NB4 (cell line): ENCODE results near the gene PITRM1.
A peak's percentile ranks its signal among the peaks of the same experiment; 100 is the strongest.

Source experiments
- DNase-seq: peaks from one replicate; pipeline ENCODE4 v3.0.0; 2010; ENCODE audit warnings: low read depth
- H3K4me3 ChIP-seq: one replicate; pipeline ENCODE4 v1.5.1; 2011; ENCODE audit warnings: mild to moderate bottlenecking, low read depth, low read length, moderate library complexity
- MYC ChIP-seq: IDR thresholded peaks from 2 replicates; pipeline ENCODE4 v1.6.1; 2011; ENCODE audit warnings: low read depth, low read length
- POLR2A ChIP-seq: IDR thresholded peaks from 2 replicates; pipeline ENCODE4 v1.6.1; 2011; ENCODE audit warnings: mild to moderate bottlenecking; ENCODE audit not compliant: insufficient read length; ENCODE audit errors: extremely low read depth
- TF ChIP-seq, protein P1 (sequence below): IDR thresholded peaks from 2 replicates; pipeline ENCODE4 v1.6.1; 2011; ENCODE audit warnings: low read depth, low read length
- TF ChIP-seq, protein P2 (sequence below): IDR thresholded peaks from one replicate; pipeline ENCODE4 v1.5.1; 2012; ENCODE audit warnings: low read depth, low read length

The PITRM1 gene

DNA sequence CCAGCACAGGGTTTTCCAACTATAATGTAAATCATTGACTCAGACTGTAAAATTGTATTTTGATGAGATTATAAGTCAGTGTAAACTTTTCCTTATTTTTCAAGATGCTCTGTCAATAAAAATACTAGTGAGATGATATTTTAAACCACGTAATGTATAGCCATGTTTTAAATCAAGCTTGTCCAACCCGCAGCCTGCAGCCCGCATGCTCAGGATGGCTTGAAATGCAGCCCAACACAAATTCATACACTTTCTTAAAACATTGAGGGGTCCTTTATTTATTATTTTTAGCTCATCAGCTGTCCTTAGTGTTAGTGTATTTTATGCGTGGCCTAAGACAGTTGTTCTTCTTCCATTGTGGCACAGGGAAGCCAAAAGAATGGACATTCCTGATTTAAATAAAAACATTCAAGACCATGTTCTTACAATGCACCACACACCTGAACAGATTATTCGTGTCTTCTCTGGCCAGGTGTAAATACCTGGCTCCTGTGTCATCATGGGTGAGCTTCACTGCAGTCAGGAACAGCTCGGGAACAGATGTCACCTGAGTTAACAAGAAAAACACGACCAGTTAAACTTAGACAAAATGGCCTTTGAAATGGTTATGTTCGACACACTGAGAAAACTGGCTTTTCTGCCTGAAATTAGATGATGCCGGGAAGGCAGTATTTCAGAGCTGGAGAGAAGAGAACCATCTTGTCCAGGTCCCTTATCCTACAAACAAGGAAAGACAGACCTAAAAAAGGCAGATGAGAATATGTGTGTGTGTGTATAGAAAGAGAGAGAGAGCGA is 5.9 kb downstream of the PITRM1 start:
- TF ChIP-seq, protein P1, sequence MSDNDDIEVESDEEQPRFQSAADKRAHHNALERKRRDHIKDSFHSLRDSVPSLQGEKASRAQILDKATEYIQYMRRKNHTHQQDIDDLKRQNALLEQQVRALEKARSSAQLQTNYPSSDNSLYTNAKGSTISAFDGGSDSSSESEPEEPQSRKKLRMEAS = no peak
- TF ChIP-seq MYC = no peak
- no peak for TF ChIP-seq POLR2A
- TF ChIP-seq, protein P2, sequence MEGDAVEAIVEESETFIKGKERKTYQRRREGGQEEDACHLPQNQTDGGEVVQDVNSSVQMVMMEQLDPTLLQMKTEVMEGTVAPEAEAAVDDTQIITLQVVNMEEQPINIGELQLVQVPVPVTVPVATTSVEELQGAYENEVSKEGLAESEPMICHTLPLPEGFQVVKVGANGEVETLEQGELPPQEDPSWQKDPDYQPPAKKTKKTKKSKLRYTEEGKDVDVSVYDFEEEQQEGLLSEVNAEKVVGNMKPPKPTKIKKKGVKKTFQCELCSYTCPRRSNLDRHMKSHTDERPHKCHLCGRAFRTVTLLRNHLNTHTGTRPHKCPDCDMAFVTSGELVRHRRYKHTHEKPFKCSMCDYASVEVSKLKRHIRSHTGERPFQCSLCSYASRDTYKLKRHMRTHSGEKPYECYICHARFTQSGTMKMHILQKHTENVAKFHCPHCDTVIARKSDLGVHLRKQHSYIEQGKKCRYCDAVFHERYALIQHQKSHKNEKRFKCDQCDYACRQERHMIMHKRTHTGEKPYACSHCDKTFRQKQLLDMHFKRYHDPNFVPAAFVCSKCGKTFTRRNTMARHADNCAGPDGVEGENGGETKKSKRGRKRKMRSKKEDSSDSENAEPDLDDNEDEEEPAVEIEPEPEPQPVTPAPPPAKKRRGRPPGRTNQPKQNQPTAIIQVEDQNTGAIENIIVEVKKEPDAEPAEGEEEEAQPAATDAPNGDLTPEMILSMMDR = no peak
- no peak overlapping the region for H3K4me3 ChIP-seq
- no peak for DNase-seq

DNA sequence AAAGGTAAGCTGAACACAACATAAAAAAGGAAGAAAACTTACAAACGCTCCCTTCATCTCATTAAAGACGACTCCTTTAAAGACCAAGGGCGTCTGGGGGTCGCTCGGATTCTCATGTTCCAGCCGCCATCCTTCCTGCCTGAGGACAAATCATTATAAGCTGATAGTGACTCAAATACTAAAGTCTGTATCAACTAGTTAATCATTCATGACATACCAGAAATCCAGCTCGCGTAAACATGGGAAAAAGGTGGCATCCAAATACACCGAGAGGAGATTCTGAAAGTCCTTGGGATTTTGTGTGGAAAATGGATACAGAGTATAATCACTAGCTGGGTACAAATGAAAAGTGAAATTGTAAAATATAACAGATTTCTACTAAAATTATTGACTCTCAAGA is 7.4 kb downstream of the PITRM1 start:
- no peak overlapping the region for H3K4me3 ChIP-seq
- no peak for DNase-seq
- TF ChIP-seq, protein P2 = no peak
- no peak for TF ChIP-seq POLR2A
- TF ChIP-seq MYC = no peak
- TF ChIP-seq, protein P1 = no peak

DNA sequence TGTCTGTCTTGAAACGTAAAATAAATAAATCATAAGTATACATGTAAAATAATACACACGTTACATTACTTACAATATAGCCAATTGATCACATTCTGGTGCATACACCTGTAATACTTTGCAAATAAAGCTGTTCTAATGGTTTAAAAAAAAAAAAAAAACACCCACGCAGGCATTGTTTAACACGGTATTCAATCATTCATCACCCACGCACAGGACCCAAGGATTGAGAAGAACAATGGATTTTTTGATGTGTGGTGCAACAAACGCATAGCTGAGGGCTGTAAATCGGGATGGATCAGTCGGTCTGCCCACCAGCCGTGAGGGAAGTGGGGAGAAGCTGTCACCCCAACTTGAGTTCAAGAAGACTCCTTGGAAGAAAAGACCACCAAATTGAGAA is 8.7 kb downstream of the PITRM1 start:
- no peak overlapping the region for H3K4me3 ChIP-seq
- no peak for TF ChIP-seq MYC
- TF ChIP-seq, protein P2 = no peak
- no peak for TF ChIP-seq POLR2A
- TF ChIP-seq, protein P1 = no peak
- DNase-seq = no peak

DNA sequence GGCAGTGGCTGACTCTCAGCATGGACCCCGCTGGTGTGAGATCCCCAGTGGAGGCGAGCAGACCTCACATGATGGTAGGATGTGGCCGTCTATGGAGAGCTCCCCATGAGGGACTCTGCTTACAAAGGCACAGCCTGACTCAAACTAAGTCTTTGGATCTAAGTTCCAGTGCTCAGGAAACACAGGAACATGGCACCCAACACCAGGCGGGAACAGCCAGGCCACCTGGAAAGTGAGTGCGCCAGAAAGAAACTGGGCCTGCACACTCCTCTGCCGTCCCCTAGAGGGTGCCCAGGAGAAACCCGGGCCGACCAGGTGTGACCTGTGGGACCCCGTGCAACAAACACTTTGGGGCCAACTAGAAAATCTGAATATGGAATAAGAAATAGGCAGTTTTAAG is 10.0 kb downstream of the PITRM1 start:
- TF ChIP-seq, protein P1 = no peak
- TF ChIP-seq MYC (no peak), POLR2A (no peak)
- TF ChIP-seq, protein P2 = peak; percentile 17
- no peak for DNase-seq
- no peak overlapping the region for H3K4me3 ChIP-seq

DNA sequence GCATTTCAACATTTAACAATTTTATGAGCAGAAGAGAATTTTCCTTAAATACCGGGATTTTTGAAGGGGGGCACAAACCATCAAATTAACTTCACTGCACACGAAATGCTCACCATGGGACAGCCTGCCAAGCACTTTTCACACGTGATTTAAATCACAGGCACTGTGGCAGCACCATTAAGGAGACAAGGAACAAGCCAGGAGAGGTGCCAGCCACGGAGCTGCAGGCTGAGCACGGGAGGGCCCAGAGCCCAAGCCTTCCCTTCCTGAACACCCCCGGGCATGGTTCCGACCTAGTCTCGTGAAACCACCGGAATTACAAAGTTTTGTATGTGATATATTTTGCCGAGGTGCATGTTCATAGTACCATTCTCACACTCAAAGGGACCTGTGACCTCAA is 13.4 kb downstream of the PITRM1 start:
- TF ChIP-seq, protein P2 = no peak
- TF ChIP-seq POLR2A = no peak
- no peak for TF ChIP-seq MYC
- TF ChIP-seq, protein P1 = no peak
- no peak overlapping the region for H3K4me3 ChIP-seq
- no peak for DNase-seq
